PC-3 (cell line): Measurements from ENCODE around the gene SMARCA4. TPM values are rescaled to one million over a fixed set of nuclear protein-coding genes. Genes with fewer than 3 reads are reported as not detected.
A peak's percentile ranks its signal among the peaks of the same experiment; 100 is the strongest.
"Not testable (repeated sequence)": the region's sequence is repeated elsewhere in the genome, so short reads cannot be mapped to it uniquely, and the experiment has no call there.

Experiments
- ATAC-seq: fragments of 200-7000 bp; cut with Tn5 transposase; 2 replicates; pipeline ENCODE4 v1.9.1; 2020; ENCODE audit warnings: mild to moderate bottlenecking, moderate library complexity
- BruUV-seq: library from RNA; stranded (reverse); fragments of 400-500 nt; replicated peaks from 2 replicates; lab custom pipeline; 2021; lab: Mats Ljungman, UMichigan
- CTCF ChIA-PET: fragments of 300-600 bp; sonication (Branson Sonifier 250); formaldehyde crosslinking; loops from one replicate; lab custom pipeline; 2022; ENCODE audit warnings: antibody characterized with exemption; lab: Charles Lee
- POLR2A ChIA-PET: fragments of 300-600 bp; sonication (Branson Sonifier 250); formaldehyde crosslinking; loops from one replicate; lab custom pipeline; 2022; ENCODE audit warnings: antibody characterized with exemption; ENCODE audit not compliant: unreplicated experiment; lab: Charles Lee
- DNase-seq: peaks from one replicate; pipeline ENCODE4 v3.0.0-alpha.2; 2015
- H2AFZ ChIP-seq: fragments of 300-600 bp; sonication (generic); 2 replicates; pipeline ENCODE4 v1.6.0; 2016; ENCODE audit warnings: antibody characterized with exemption, low read length
- H3F3A ChIP-seq: fragments of 300-600 bp; sonication (generic); one replicate; pipeline ENCODE4 v1.6.0; 2017; ENCODE audit warnings: antibody characterized with exemption, low read length, control low read depth, mild to moderate bottlenecking; ENCODE audit not compliant: unreplicated experiment
- H3K27ac ChIP-seq: fragments of 300-600 bp; sonication (generic); 2 replicates; pipeline ENCODE4 v1.5.1; 2016; ENCODE audit warnings: mild to moderate bottlenecking, low read length
- H3K27me3 ChIP-seq: fragments of 300-600 bp; sonication (generic); 2 replicates; pipeline ENCODE4 v1.6.1; 2016; ENCODE audit warnings: low read length, mixed read lengths
- H3K36me3 ChIP-seq: fragments of 300-600 bp; sonication (generic); 2 replicates; pipeline ENCODE4 v1.6.1; 2016; ENCODE audit warnings: low read depth, mixed run types, low read length, mixed read lengths
- H3K4me1 ChIP-seq: fragments of 300-600 bp; sonication (generic); 2 replicates; pipeline ENCODE4 v1.5.1; 2016; ENCODE audit warnings: low read length; ENCODE audit not compliant: insufficient read depth
- H3K4me2 ChIP-seq: fragments of 300-600 bp; sonication (generic); 2 replicates; pipeline ENCODE4 v1.6.0; 2016; ENCODE audit warnings: low read length
- H3K4me3 ChIP-seq: fragments of 300-600 bp; sonication (generic); 2 replicates; pipeline ENCODE4 v1.5.1; 2016; ENCODE audit warnings: mild to moderate bottlenecking, low read length, mixed read lengths
- H3K79me2 ChIP-seq: fragments of 300-600 bp; sonication (generic); 2 replicates; pipeline ENCODE4 v1.6.1; 2017; ENCODE audit warnings: low read length, mixed read lengths
- H3K9ac ChIP-seq: fragments of 300-600 bp; sonication (generic); 2 replicates; pipeline ENCODE4 v1.6.0; 2016; ENCODE audit warnings: mild to moderate bottlenecking, low read length
- H3K9me2 ChIP-seq: fragments of 300-600 bp; sonication (generic); replicated peaks from 2 replicates; pipeline ENCODE4 v1.6.1; 2016; ENCODE audit warnings: mixed run types, low read length, mixed read lengths
- H3K9me3 ChIP-seq: fragments of 300-600 bp; sonication (generic); 2 replicates; pipeline ENCODE4 v1.6.1; 2016; ENCODE audit warnings: low read length, mixed read lengths
- H4K20me1 ChIP-seq: fragments of 300-600 bp; sonication (generic); 2 replicates; pipeline ENCODE4 v1.6.1; 2016; ENCODE audit warnings: low read length, mixed read lengths
- EZH2 ChIP-seq: fragments of 300-600 bp; sonication (generic); IDR thresholded peaks from one replicate; pipeline ENCODE4 v1.6.1; 2017; ENCODE audit warnings: antibody characterized with exemption, mild to moderate bottlenecking, low read length; ENCODE audit not compliant: unreplicated experiment
- EZH2phosphoT487 ChIP-seq: fragments of 300-600 bp; sonication (generic); IDR thresholded peaks from 2 replicates; pipeline ENCODE4 v1.6.1; 2018; ENCODE audit warnings: mild to moderate bottlenecking, antibody characterized with exemption, low read length, borderline replicate concordance
- intact Hi-C: fragments of 100-400 bp; cut with micrococcal nuclease; formaldehyde crosslinking; loops from 2 replicates; pipeline ENCODE4 v1.9.0; 2023
- total RNA-seq: library from RNA; depleted of rRNA; stranded (reverse); fragments of >200 nt; gene quantifications from 2 replicates; pipeline ENCODE4 v1.2.3, GENCODE V29; 2014
- TF ChIP-seq, protein P1 (sequence below): fragments of 300-600 bp; sonication (generic); conservative IDR thresholded peaks from 2 replicates; pipeline ENCODE4 v1.5.1; 2017; ENCODE audit warnings: antibody characterized with exemption, low read depth, mild to moderate bottlenecking, low read length

The SMARCA4 gene
- total RNA-seq, 1 experiment from 2014 or later: 197 TPM

DNA sequence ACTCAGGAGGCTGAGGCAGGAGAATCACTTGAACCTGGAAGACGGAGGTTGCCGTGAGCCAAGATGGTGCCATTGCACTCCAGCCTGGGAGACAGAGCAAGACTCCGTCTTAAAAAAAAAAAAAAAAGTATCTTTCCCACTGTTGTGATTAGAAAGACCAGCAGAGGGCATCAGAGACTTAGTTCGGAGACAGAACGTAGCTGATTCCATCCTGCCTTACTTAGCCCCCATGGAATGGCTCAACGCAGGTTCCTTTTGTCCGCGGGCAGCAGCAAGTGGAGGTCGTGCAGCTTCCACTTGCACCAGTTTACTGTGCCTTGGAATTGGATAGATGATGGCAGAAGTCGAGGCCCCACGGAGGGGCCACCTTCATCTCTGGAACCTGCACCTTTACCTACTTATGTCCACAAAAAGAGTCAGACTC lies 24.2 kb upstream of the SMARCA4 start:
- intact Hi-C loops: loop anchor here (5.0 kb wide), 2 partner anchors 41 to 156 kb away; no protein-coding TSS in a partner anchor
- H3K4me1 ChIP-seq: peaks cover 18% of the 10 kb centered on the region
- H3K4me2 ChIP-seq: peak overlapping the region; percentile 73
- CTCF ChIA-PET: interaction anchor here (0.5 to 1.4 kb wide), 10 partner anchors 22 to 153 kb away, joined by 3 to 8 read pairs (median 4); partner anchors contain the start of gene LDLR
- H3K27me3 ChIP-seq: no peaks in the 10 kb centered on the region
- H2AFZ ChIP-seq: peak overlapping the region; percentile 56
- TF ChIP-seq, protein P1, sequence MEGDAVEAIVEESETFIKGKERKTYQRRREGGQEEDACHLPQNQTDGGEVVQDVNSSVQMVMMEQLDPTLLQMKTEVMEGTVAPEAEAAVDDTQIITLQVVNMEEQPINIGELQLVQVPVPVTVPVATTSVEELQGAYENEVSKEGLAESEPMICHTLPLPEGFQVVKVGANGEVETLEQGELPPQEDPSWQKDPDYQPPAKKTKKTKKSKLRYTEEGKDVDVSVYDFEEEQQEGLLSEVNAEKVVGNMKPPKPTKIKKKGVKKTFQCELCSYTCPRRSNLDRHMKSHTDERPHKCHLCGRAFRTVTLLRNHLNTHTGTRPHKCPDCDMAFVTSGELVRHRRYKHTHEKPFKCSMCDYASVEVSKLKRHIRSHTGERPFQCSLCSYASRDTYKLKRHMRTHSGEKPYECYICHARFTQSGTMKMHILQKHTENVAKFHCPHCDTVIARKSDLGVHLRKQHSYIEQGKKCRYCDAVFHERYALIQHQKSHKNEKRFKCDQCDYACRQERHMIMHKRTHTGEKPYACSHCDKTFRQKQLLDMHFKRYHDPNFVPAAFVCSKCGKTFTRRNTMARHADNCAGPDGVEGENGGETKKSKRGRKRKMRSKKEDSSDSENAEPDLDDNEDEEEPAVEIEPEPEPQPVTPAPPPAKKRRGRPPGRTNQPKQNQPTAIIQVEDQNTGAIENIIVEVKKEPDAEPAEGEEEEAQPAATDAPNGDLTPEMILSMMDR: peak; percentile 73
- no peak for TF ChIP-seq EZH2phosphoT487
- ATAC-seq (peak; percentile 52), DNase-seq (peak; percentile 94)
- H3F3A ChIP-seq: no peaks in the 10 kb centered on the region
- no peak overlapping the region for H3K27ac ChIP-seq
- H3K9ac ChIP-seq: 0 out of 2 replicates have a peak overlapping the region, but pooled peaks have one; percentile 17
- no peaks in the 10 kb centered on the region for H3K9me2 ChIP-seq
- no peaks in the 10 kb centered on the region for H3K9me3 ChIP-seq
- POLR2A ChIA-PET: interaction anchor here (0.7 kb wide), 1 partner anchor 59 kb away, joined by 11 read pairs; no protein-coding TSS in a partner anchor
- H3K4me3 ChIP-seq: peak overlapping the region; percentile 26; the same call in 1 of the 2 replicates
- no TSS peak for BruUV-seq
- peaks cover 11% of the 10 kb centered on the region for H3K79me2 ChIP-seq
- H4K20me1 ChIP-seq: no peaks in the 10 kb centered on the region
- H3K36me3 ChIP-seq: peaks cover 4% of the 10 kb centered on the region; the same call in 1 of the 2 replicates

DNA sequence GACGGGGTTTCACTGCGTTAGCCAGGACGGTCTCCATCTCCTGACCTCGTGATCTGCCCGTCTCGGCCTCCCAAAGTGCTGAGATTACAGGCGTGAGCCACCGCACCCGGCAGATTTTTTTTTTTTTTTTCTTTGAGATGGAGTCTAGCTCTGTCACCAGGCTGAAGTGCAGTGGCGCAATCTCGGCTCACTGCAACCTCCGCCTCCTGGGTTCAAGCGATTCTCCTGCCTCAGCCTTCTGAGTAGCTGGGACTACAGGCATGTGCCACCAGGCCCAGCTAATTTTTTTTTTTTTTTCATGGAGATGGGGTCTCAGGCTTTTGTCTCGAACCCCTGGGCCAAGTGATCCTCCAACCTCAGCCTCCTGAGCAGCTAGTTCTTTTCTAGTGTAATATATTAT lies 19.2 kb upstream of the SMARCA4 start:
- ChIA-PET CTCF (interaction anchor here (0.5 to 1.5 kb wide), 10 partner anchors 13 to 256 kb away, joined by 3 to 9 read pairs (median 4); partner anchors contain the start of genes KANK2 and TMED1), POLR2A (interaction anchor here (0.6 to 1.2 kb wide), 3 partner anchors 20 to 404 kb away, joined by 3 to 8 read pairs (median 5); partner anchors contain the start of gene TMEM205)
- H4K20me1 ChIP-seq, H3F3A ChIP-seq, H3K9me3 ChIP-seq, H2AFZ ChIP-seq, intact Hi-C loops, H3K9ac ChIP-seq, H3K36me3 ChIP-seq, ATAC-seq, H3K27ac ChIP-seq, H3K9me2 ChIP-seq, H3K79me2 ChIP-seq, DNase-seq, H3K27me3 ChIP-seq, H3K4me2 ChIP-seq, BruUV-seq, H3K4me3 ChIP-seq: not testable (repeated sequence)
- peaks cover 18% of the 10 kb centered on the region for H3K4me1 ChIP-seq

DNA sequence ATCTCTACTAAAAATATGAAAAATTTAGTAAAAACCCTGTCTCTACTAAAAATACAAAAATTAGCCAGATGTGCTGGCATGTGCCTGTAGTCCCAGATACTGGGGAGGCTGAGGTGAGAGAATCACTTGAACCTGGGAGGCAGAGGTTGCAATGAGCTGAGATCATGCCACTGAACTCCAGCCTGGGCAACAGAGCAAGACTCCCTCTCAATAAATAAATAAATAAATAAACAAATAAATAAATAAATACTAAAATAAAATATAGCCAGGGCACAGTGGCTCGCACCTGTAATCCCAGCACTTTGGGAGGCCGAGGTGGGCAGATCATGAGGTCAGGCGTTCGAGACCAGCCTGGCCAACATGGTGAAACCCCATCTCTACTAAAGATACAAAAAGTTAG lies 17.4 kb upstream of the SMARCA4 start:
- H3K27me3 ChIP-seq, H3K36me3 ChIP-seq, H3K27ac ChIP-seq, DNase-seq, H3K4me2 ChIP-seq, H4K20me1 ChIP-seq, H3K9me3 ChIP-seq, H3K4me3 ChIP-seq, H3K9ac ChIP-seq, H3K9me2 ChIP-seq, POLR2A ChIA-PET, H3K79me2 ChIP-seq, intact Hi-C loops, ATAC-seq, H3F3A ChIP-seq, H2AFZ ChIP-seq, BruUV-seq: not testable (repeated sequence)
- CTCF ChIA-PET: interaction anchor here (0.6 kb wide), 1 partner anchor 55 kb away, joined by 4 read pairs; no protein-coding TSS in a partner anchor
- peaks cover 18% of the 10 kb centered on the region for H3K4me1 ChIP-seq

DNA sequence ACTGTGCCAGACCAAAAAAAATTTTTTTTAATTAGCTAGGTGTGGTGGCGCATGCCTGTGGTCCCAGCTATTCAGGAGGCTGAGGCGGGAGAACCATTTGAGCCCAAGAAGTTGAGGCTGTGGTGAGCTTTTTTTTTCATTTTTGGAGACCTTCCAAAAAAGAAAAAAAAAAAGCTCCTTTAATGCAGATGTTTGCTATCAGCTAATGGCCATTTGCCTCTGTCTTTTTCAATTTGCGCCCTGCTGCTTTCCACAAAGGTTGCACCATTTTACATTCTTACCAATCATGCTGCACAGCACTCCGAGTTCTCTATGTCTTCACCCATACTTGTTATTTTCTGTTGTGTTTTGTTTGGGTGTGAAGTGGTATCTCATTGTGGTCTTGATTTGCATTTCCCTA lies 15.6 kb upstream of the SMARCA4 start:
- ATAC-seq (no peak), DNase-seq (no peak)
- Histone ChIP-seq H3K4me1 (peaks cover 4% of the 10 kb centered on the region), H2AFZ (no peak overlapping the region), H3K4me2 (no peak overlapping the region), H3K4me3 (no peak overlapping the region), H3K27me3 (no peaks in the 10 kb centered on the region), H3K36me3 (no peaks in the 10 kb centered on the region), H4K20me1 (no peaks in the 10 kb centered on the region), H3K9me3 (no peaks in the 10 kb centered on the region), H3K27ac (no peak overlapping the region), H3K79me2 (no peaks in the 10 kb centered on the region), H3K9me2 (no peaks in the 10 kb centered on the region), H3F3A (no peaks in the 10 kb centered on the region), H3K9ac (no peak overlapping the region)
- no peak for TF ChIP-seq EZH2phosphoT487
- no peak for TF ChIP-seq EZH2
- TF ChIP-seq, protein P1: no peak
- intact Hi-C loops: no loop called here
- ChIA-PET POLR2A (interaction anchor here (0.7 kb wide), 1 partner anchor 135 kb away, joined by 3 read pairs; no protein-coding TSS in a partner anchor), CTCF (no interaction called here)
- no TSS peak for BruUV-seq
